H1 (cell line): Measurements from ENCODE around the gene PTGIS. TPM values are rescaled to one million over a fixed set of nuclear protein-coding genes. Genes with fewer than 3 reads are reported as not detected.

Experiments
- CTCF ChIA-PET: fragments of 300-600 bp; sonication (Branson Sonifier 250); formaldehyde crosslinking; loops from one replicate; lab custom pipeline; 2021; ENCODE audit not compliant: partially characterized antibody; lab: Charles Lee
- POLR2A ChIA-PET: fragments of 300-600 bp; sonication (Branson Sonifier 250); formaldehyde crosslinking; loops from one replicate; lab custom pipeline; 2021; ENCODE audit warnings: inconsistent platforms; ENCODE audit not compliant: partially characterized antibody; lab: Charles Lee
- DNase-seq, 2 experiments: peaks; one replicate each; pipeline versions ENCODE4 v3.0.0 to v3.0.0-alpha.2; 2010 to 2022; ENCODE audit warnings: low spot score in 2 of 2, low read depth in 1 of 2, mixed read lengths in 1 of 2
- FAIRE-seq: peaks from 2 replicates; lab custom pipeline; 2011; peaks lifted over from hg19 to GRCh38; lab: Jason Lieb, UNC
- H2AFZ ChIP-seq: 2 replicates; pipeline ENCODE4 v1.8.1; 2012; ENCODE audit warnings: low read length, inconsistent platforms
- H2AK5ac ChIP-seq: 2 replicates; pipeline ENCODE4 v1.6.1; 2013; ENCODE audit warnings: low read depth, low read length
- H2BK120ac ChIP-seq: replicated peaks from 2 replicates; pipeline ENCODE3; 2013; ENCODE audit warnings: low read depth, low read length, inconsistent platforms
- H2BK12ac ChIP-seq: 2 replicates; pipeline ENCODE4 v1.6.1; 2013; ENCODE audit warnings: low read depth, low read length
- H2BK15ac ChIP-seq: 2 replicates; pipeline ENCODE4 v1.6.1; 2013; ENCODE audit warnings: low read length
- H2BK20ac ChIP-seq: 2 replicates; pipeline ENCODE4 v1.6.1; 2013; ENCODE audit warnings: low read length
- H2BK5ac ChIP-seq: 2 replicates; pipeline ENCODE4 v1.6.1; 2013; ENCODE audit warnings: low read depth, low read length
- H3K14ac ChIP-seq: 2 replicates; pipeline ENCODE4 v1.6.1; 2013; ENCODE audit warnings: inconsistent platforms; ENCODE audit not compliant: insufficient read length
- H3K18ac ChIP-seq: 2 replicates; pipeline ENCODE4 v1.6.1; 2013; ENCODE audit warnings: low read length; ENCODE audit errors: extremely low read depth
- H3K23ac ChIP-seq: 2 replicates; pipeline ENCODE4 v1.6.1; 2013; ENCODE audit warnings: inconsistent platforms; ENCODE audit not compliant: insufficient read length
- H3K23me2 ChIP-seq: 2 replicates; pipeline ENCODE4 v1.6.1; 2013; ENCODE audit warnings: low read depth, low read length
- H3K27ac ChIP-seq: 2 replicates; pipeline ENCODE4 v1.6.1; 2011; ENCODE audit warnings: low read depth, low read length, inconsistent platforms
- H3K27me3 ChIP-seq, 4 experiments: replicated peaks in 1 of 4; 1 replicate in 1 of 4; 2 replicates in 3 of 4; pipeline versions ENCODE4 v1.6.1 to v1.8.1; 2011 to 2013; ENCODE audit warnings: low read length in 3 of 4, mild to moderate bottlenecking in 3 of 4, inconsistent platforms in 2 of 4, mixed read lengths in 2 of 4, moderate library complexity in 1 of 4; ENCODE audit not compliant: control insufficient read depth in 3 of 4, insufficient read depth in 3 of 4; ENCODE audit errors: extremely low read depth in 1 of 4
- H3K36me3 ChIP-seq, 4 experiments: 2 replicates each; pipeline versions ENCODE4 v1.6.1 to v1.8.1; 2011 to 2013; ENCODE audit warnings: mild to moderate bottlenecking in 4 of 4, low read length in 3 of 4, moderate library complexity in 2 of 4, control low read depth in 1 of 4, inconsistent platforms in 1 of 4; ENCODE audit not compliant: insufficient read depth in 4 of 4, control insufficient read depth in 2 of 4
- H3K4ac ChIP-seq: replicated peaks from 2 replicates; pipeline ENCODE3; 2013; ENCODE audit warnings: low read length, low read depth, mixed read lengths, inconsistent platforms; ENCODE audit not compliant: insufficient read length
- H3K4me1 ChIP-seq, 4 experiments: replicated peaks in 1 of 4; 1 replicate in 1 of 4; 2 replicates in 3 of 4; pipeline versions ENCODE4 v1.6.1 to v1.8.1; 2011 to 2013; ENCODE audit warnings: low read length in 3 of 4, inconsistent platforms in 2 of 4, mixed read lengths in 1 of 4; ENCODE audit not compliant: insufficient read depth in 4 of 4, control insufficient read depth in 3 of 4
- H3K4me2 ChIP-seq, 2 experiments: 2 replicates each; pipeline versions ENCODE4 v1.6.1 to v1.8.1; 2011 to 2013; ENCODE audit warnings: low read depth in 2 of 2, low read length in 2 of 2, control low read depth in 1 of 2, inconsistent platforms in 1 of 2, mild to moderate bottlenecking in 1 of 2; ENCODE audit not compliant: insufficient read depth in 1 of 2
- H3K4me3 ChIP-seq, 4 experiments: fragments of 200-600, 300-600 bp in 1 of 4; sonication (generic), shearing (Covaris generic), sonication (Bioruptor Twin) in 1 of 4; 2 replicates each; pipeline versions ENCODE4 v1.5.1 to v1.8.1; 2011 to 2016; ENCODE audit warnings: low read length in 4 of 4, low read depth in 3 of 4, control low read depth in 2 of 4, inconsistent platforms in 2 of 4, mild to moderate bottlenecking in 2 of 4, mixed read lengths in 1 of 4, moderate library complexity in 1 of 4; ENCODE audit not compliant: insufficient read depth in 2 of 4; ENCODE audit errors: extremely low read depth in 1 of 4
- H3K56ac ChIP-seq: replicated peaks from 2 replicates; pipeline ENCODE3; 2013; ENCODE audit warnings: low read depth, mild to moderate bottlenecking, mixed read lengths, low read length, inconsistent platforms; ENCODE audit not compliant: insufficient read length
- H3K79me1 ChIP-seq: 2 replicates; pipeline ENCODE4 v1.6.1; 2013; ENCODE audit warnings: low read depth, low read length, control low read depth
- H3K79me2 ChIP-seq, 2 experiments: 2 replicates each; pipeline versions ENCODE4 v1.6.1 to v1.8.1; 2012 to 2013; ENCODE audit warnings: low read length in 2 of 2, mild to moderate bottlenecking in 2 of 2, inconsistent platforms in 1 of 2; ENCODE audit not compliant: insufficient read depth in 2 of 2, control insufficient read depth in 1 of 2
- H3K9ac ChIP-seq, 4 experiments: replicated peaks in 1 of 4; 1 replicate in 1 of 4; 2 replicates in 3 of 4; pipeline versions ENCODE4 v1.6.1 to v1.8.1; 2011 to 2013; ENCODE audit warnings: low read depth in 3 of 4, low read length in 3 of 4, control low read depth in 2 of 4, mild to moderate bottlenecking in 2 of 4, moderate library complexity in 2 of 4, inconsistent platforms in 1 of 4; ENCODE audit errors: extremely low read depth in 1 of 4
- H3K9me3 ChIP-seq, 2 experiments: 2 replicates each; pipeline versions ENCODE4 v1.6.1 to v1.8.1; 2012 to 2013; ENCODE audit warnings: mild to moderate bottlenecking in 2 of 2, moderate library complexity in 2 of 2, control low read depth in 1 of 2, inconsistent platforms in 1 of 2, low read depth in 1 of 2, low read length in 1 of 2, mixed read lengths in 1 of 2; ENCODE audit not compliant: insufficient read depth in 2 of 2
- H4K20me1 ChIP-seq, 2 experiments: replicated peaks in 1 of 2; 2 replicates each; pipeline versions ENCODE3 to v1.8.1; 2011 to 2013; ENCODE audit warnings: inconsistent platforms in 2 of 2, low read length in 2 of 2, mild to moderate bottlenecking in 1 of 2; ENCODE audit not compliant: insufficient read depth in 2 of 2, control insufficient read depth in 1 of 2
- H4K5ac ChIP-seq: 2 replicates; pipeline ENCODE4 v1.6.1; 2013; ENCODE audit warnings: low read length, low read depth, mixed read lengths, inconsistent platforms; ENCODE audit not compliant: insufficient read length
- H4K8ac ChIP-seq: 2 replicates; pipeline ENCODE4 v1.8.0; 2013; ENCODE audit warnings: mild to moderate bottlenecking, moderate library complexity, low read length, inconsistent platforms; ENCODE audit not compliant: insufficient read depth; ENCODE audit errors: extremely low read depth
- H4K91ac ChIP-seq: replicated peaks from 2 replicates; pipeline ENCODE3; 2013; ENCODE audit warnings: low read length, mixed read lengths, inconsistent platforms; ENCODE audit not compliant: insufficient read length
- CBX5 ChIP-seq: fragments of 300-800, 300-1000 bp; sonication (generic); IDR thresholded peaks from 2 replicates; pipeline ENCODE4 v1.7.1; 2016; ENCODE audit warnings: antibody characterized with exemption, low read length, low read depth
- CEBPB ChIP-seq: IDR thresholded peaks from 2 replicates; pipeline ENCODE4 v1.6.1; 2012; ENCODE audit warnings: low read depth, low read length
- CHD1 ChIP-seq: IDR thresholded peaks from 2 replicates; pipeline ENCODE4 v1.6.1; 2012; ENCODE audit warnings: low read depth, low read length, improper control_type of control experiment
- CTBP2 ChIP-seq: IDR thresholded peaks from 2 replicates; pipeline ENCODE4 v1.7.0; 2011; ENCODE audit warnings: borderline replicate concordance, mild to moderate bottlenecking, moderate library complexity, mixed read lengths, low read length; ENCODE audit not compliant: insufficient read depth, insufficient read length
- GTF2F1 ChIP-seq: IDR thresholded peaks from 2 replicates; pipeline ENCODE4 v1.6.1; 2012; ENCODE audit warnings: low read depth, low read length, improper control_type of control experiment, borderline replicate concordance
- HDAC2 ChIP-seq, 2 experiments: fragments of 300-600 bp in 1 of 2; sonication (generic) in 1 of 2; IDR thresholded peaks; 2 replicates each; pipeline ENCODE4 v1.6.1; 2011 to 2012; ENCODE audit warnings: low read depth in 2 of 2, low read length in 2 of 2, mild to moderate bottlenecking in 2 of 2, moderate library complexity in 2 of 2, borderline replicate concordance in 1 of 2, inconsistent platforms in 1 of 2
- POU5F1 ChIP-seq: IDR thresholded peaks from 2 replicates; pipeline ENCODE4 v1.6.1; 2011; ENCODE audit warnings: low read depth, mild to moderate bottlenecking, low read length, moderate library complexity
- RBBP5 ChIP-seq: IDR thresholded peaks from 2 replicates; pipeline ENCODE4 v1.7.1; 2012; ENCODE audit warnings: low read depth, mild to moderate bottlenecking, inconsistent platforms, low read length, moderate library complexity, borderline replicate concordance
- RNF2 ChIP-seq: fragments of 200-900, 300-1000 bp; sonication (generic); IDR thresholded peaks from 2 replicates; pipeline ENCODE4 v1.7.1; 2016; ENCODE audit warnings: borderline replicate concordance, low read depth, mild to moderate bottlenecking, antibody characterized with exemption, low read length; ENCODE audit not compliant: poor library complexity, severe bottlenecking; ENCODE audit errors: missing control alignments
- SP1 ChIP-seq: IDR thresholded peaks from 2 replicates; pipeline ENCODE4 v1.6.1; 2011; ENCODE audit warnings: low read depth, low read length
- WGBS, 2 experiments: shearing (Covaris generic) in 1 of 2; methylation state at CpG; one replicate each; pipeline versions ENCODE4 v1.1.6 to v1.1.7; 2013 to 2015; ENCODE audit warnings: low lambda C conversion rate in 2 of 2, mixed read lengths in 2 of 2, inconsistent platforms in 1 of 2, low coverage in 1 of 2, missing lambda C conversion rate in 1 of 2; ENCODE audit not compliant: insufficient replicate concordance in 2 of 2, insufficient coverage in 1 of 2, insufficient read length in 1 of 2; ENCODE audit errors: extremely low coverage in 1 of 2, missing lambda C conversion rate in 1 of 2; 5-methylcytosine and 5-hydroxymethylcytosine counted together
- polyA plus RNA-seq, 7 experiments: library from polyadenylated mRNA; depleted of rRNA in 3 of 7; stranded (reverse) in 5 of 7; unstranded in 2 of 7; fragments of >200 nt in 5 of 7; fragments of 200-250 nt in 2 of 7; gene quantifications; 1 replicate in 5 of 7; 2 replicates in 1 of 7; 4 replicates in 1 of 7; pipeline versions ENCODE4 v1.2.1 to v1.2.3, GENCODE V29; 2011 to 2013; ENCODE audit warnings: missing spikeins in 2 of 7, mixed read lengths in 2 of 7
- total RNA-seq: library from RNA; stranded (reverse); fragmentation: NEBNext Ultra II Directional; extraction: Animal tissue kit (Norgen Biotek cat#: 25700); gene quantifications from 2 replicates; pipeline ENCODE4 v1.2.1, GENCODE V29; 2021
- TF ChIP-seq, protein P1 (sequence below): IDR thresholded peaks from 2 replicates; pipeline ENCODE4 v1.6.1; 2012; ENCODE audit warnings: inconsistent platforms

PTGIS gene
- total and polyA plus RNA-seq, 2 of the 8 experiments (the other 6 are each of a cell fraction or from before 2014, with no cell fraction given) = 29.9 to 35.5 TPM

- H4K5ac ChIP-seq = no peak overlapping the region
- H3K4ac ChIP-seq = no peak overlapping the region
- H3K18ac ChIP-seq = no peak overlapping the region
- no peak overlapping the region for H3K4me2 ChIP-seq
- H2BK120ac ChIP-seq = no peak overlapping the region
- H3K9ac ChIP-seq = no peak overlapping the region
- no peaks in the 10 kb centered on the region for H3K79me2 ChIP-seq
- no peak overlapping the region for H2AFZ ChIP-seq
- 89% methylated on average over 1 of the region's 1 CpG; no CpG with 5 or more reads in 1 of the 2 experiments for WGBS, 2 experiments
- H3K36me3 ChIP-seq = no peaks in the 10 kb centered on the region
- H3K23me2 ChIP-seq = no peaks in the 10 kb centered on the region
- H2AK5ac ChIP-seq = no peak overlapping the region
- H2BK20ac ChIP-seq = no peak overlapping the region
- peaks cover 3 to 4% of the 10 kb centered on the region in 2 experiments; a peak in 3 of 4 replicates for H3K9me3 ChIP-seq
- peaks cover 0 to 6% (median 3%) of the 10 kb centered on the region in 4 experiments; a peak in 5 of 7 replicates for H3K4me1 ChIP-seq
- H3K27me3 ChIP-seq = no peaks in the 10 kb centered on the region
- H3K27ac ChIP-seq = no peak overlapping the region
- no peak overlapping the region for H3K4me3 ChIP-seq
- FAIRE-seq = no peak
- H4K20me1 ChIP-seq = no peaks in the 10 kb centered on the region
- no peak overlapping the region for H4K91ac ChIP-seq
- no peak overlapping the region for H2BK12ac ChIP-seq
- TF ChIP-seq CHD1 = no peak
- no peak for TF ChIP-seq CBX5
- TF ChIP-seq, protein P1, sequence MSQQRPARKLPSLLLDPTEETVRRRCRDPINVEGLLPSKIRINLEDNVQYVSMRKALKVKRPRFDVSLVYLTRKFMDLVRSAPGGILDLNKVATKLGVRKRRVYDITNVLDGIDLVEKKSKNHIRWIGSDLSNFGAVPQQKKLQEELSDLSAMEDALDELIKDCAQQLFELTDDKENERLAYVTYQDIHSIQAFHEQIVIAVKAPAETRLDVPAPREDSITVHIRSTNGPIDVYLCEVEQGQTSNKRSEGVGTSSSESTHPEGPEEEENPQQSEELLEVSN = no peak
- TF ChIP-seq HDAC2 (IDR thresholded peaks at IDR 0.05; ENCODE audit: borderline replicate concordance in 1 of 2, low read depth in 2 of 2, low read length in 2 of 2) = no peak
- no peak for TF ChIP-seq SP1
- no peak for TF ChIP-seq CTBP2
- TF ChIP-seq CEBPB = no peak
- no peak for TF ChIP-seq GTF2F1
- no peak for TF ChIP-seq POU5F1
- TF ChIP-seq RBBP5 = no peak
- TF ChIP-seq RNF2 = no peak
- H2BK5ac ChIP-seq = no peak overlapping the region
- no peak overlapping the region for H3K56ac ChIP-seq
- no peak overlapping the region for H3K23ac ChIP-seq
- H3K79me1 ChIP-seq = no peaks in the 10 kb centered on the region
- no peak overlapping the region for H4K8ac ChIP-seq
- no peak for DNase-seq
- ChIA-PET POLR2A (interaction anchor here (0.8 to 4.7 kb wide), 3 partner anchors 11 to 14 kb away, joined by 3 to 30 read pairs (median 4); no protein-coding TSS in a partner anchor), CTCF (interaction anchor here (0.7 to 11.2 kb wide), 10 partner anchors 12 to 334 kb away, joined by 3 to 88 read pairs (median 4); no protein-coding TSS in a partner anchor)
- no peak overlapping the region for H3K14ac ChIP-seq
- H2BK15ac ChIP-seq = no peak overlapping the region
Measured at GRCh38 chr20:49580813-49581174, 12.9 kb upstream of the PTGIS start.
